T-helper 1 cell treated with Interleukin-12 subunit alpha and Interleukin-12 subunit beta and Interleukin-4 antibody, amounts not matched to agents 30 μg/mL and 1 μg/mL, for 36 hours (primary cell): ENCODE measurements around the gene ZNF423.

Source experiments
- H3K27ac Mint-ChIP-seq: one replicate; pipeline ENCODE4 v1.8.0; 2021; ENCODE audit warnings: mild to moderate bottlenecking, mixed read lengths
- H3K27me3 Mint-ChIP-seq: one replicate; pipeline ENCODE4 v1.8.0; 2021; ENCODE audit warnings: low read depth, mixed read lengths
- H3K36me3 Mint-ChIP-seq: one replicate; pipeline ENCODE4 v1.8.0; 2021; ENCODE audit warnings: low read depth, mixed read lengths
- H3K4me1 Mint-ChIP-seq: one replicate; pipeline ENCODE4 v1.8.0; 2021; ENCODE audit warnings: low read depth, mixed read lengths
- H3K4me3 Mint-ChIP-seq: one replicate; pipeline ENCODE4 v1.8.0; 2021; ENCODE audit warnings: mild to moderate bottlenecking, moderate library complexity, mixed read lengths
- H3K9me3 Mint-ChIP-seq: one replicate; pipeline ENCODE4 v1.8.0; 2021; ENCODE audit warnings: mixed read lengths

Gene ZNF423

DNA sequence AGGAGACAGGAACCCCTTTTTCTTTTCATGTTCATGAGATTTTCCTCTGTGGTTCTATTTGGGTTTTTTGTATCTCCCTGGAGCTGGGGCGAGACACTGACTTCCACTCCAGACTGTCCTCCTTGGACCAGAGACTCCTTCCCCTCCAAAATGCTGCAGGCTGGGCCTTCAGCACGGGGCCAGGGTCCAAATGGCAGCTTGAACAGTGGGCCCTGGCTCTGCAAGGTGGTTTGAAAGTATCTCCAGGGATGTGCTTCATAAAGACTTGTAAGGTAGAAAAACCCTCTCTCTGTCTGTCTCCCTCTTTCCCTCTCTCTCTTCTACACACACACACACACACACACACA, 236.1 kb downstream of the ZNF423 start:
- Mint-ChIP-seq H3K36me3 (no peaks in the 10 kb centered on the region), H3K27ac (no peak overlapping the region)

DNA sequence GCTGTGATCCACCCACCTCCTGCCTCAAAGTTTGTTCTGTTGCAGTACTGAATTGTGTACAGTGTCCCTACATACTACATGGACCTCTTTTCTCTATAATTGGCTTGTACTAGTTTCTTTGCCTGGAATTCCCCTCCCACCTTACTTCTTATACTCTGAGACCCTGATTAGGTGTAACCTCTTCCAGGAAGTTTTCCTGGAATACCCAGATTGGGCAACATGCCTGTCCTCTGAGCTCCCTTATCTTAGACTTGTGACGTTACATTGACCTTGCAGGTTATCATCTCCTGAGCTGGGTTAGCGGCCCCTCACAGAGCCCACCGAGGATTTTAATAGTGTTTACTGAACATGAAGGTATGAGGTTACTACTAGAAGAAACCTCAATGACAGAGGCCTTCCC, 237.0 kb downstream of the ZNF423 start:
- H3K4me3 Mint-ChIP-seq: no peak overlapping the region
- no peaks in the 10 kb centered on the region for H3K9me3 Mint-ChIP-seq
- H3K4me1 Mint-ChIP-seq: no peaks in the 10 kb centered on the region
- no peaks in the 10 kb centered on the region for H3K36me3 Mint-ChIP-seq
- H3K27me3 Mint-ChIP-seq: no peaks in the 10 kb centered on the region
- no peak overlapping the region for H3K27ac Mint-ChIP-seq

More for the DNA sequence above, 236.1 kb downstream of the ZNF423 start:
- Mint-ChIP-seq H3K4me1 (no peaks in the 10 kb centered on the region), H3K27me3 (no peaks in the 10 kb centered on the region), H3K9me3 (no peaks in the 10 kb centered on the region), H3K4me3 (no peak overlapping the region)

GRCh38 chr16:49617710-49618330, 238.1 kb downstream of the ZNF423 start:
- Mint-ChIP-seq H3K4me1 (no peaks in the 10 kb centered on the region), H3K4me3 (no peak overlapping the region), H3K9me3 (no peaks in the 10 kb centered on the region), H3K27ac (no peak overlapping the region), H3K27me3 (no peaks in the 10 kb centered on the region), H3K36me3 (no peaks in the 10 kb centered on the region)

- no peaks in the 10 kb centered on the region for H3K36me3 Mint-ChIP-seq
- no peaks in the 10 kb centered on the region for H3K27me3 Mint-ChIP-seq
- no peak overlapping the region for H3K4me3 Mint-ChIP-seq
- H3K4me1 Mint-ChIP-seq: no peaks in the 10 kb centered on the region
- H3K27ac Mint-ChIP-seq: no peak overlapping the region
- no peaks in the 10 kb centered on the region for H3K9me3 Mint-ChIP-seq
These were observed 238.8 kb downstream of the ZNF423 start for GRCh38 chr16:49617016-49617629.

GRCh38 chr16:49615576-49615975, 240.3 kb downstream of the ZNF423 start:
- peaks cover 10% of the 10 kb centered on the region for H3K27me3 Mint-ChIP-seq
- no peaks in the 10 kb centered on the region for H3K9me3 Mint-ChIP-seq
- H3K36me3 Mint-ChIP-seq: no peaks in the 10 kb centered on the region
- no peaks in the 10 kb centered on the region for H3K4me1 Mint-ChIP-seq
- no peak overlapping the region for H3K4me3 Mint-ChIP-seq
- no peak overlapping the region for H3K27ac Mint-ChIP-seq

DNA sequence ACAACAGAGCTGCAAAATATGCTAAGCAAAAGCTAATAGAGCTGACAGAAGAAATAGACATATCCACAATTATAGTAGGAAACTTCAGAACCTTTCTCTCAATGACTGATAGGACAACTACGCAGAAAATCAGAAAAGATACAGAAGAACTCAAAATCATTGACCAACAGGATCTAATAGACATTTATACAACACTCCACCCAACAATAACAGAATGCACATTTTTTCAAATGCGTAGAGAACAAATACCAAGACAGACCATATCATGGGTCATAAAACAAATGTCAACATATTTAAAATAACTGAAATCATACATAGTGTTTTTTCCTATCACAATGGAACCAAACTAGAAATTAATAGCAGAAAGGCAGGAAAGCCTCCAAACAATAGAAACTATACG, 244.9 kb downstream of the ZNF423 start:
- Mint-ChIP-seq H3K4me1 (no peaks in the 10 kb centered on the region), H3K27ac (no peak overlapping the region), H3K9me3 (no peaks in the 10 kb centered on the region), H3K4me3 (no peak overlapping the region), H3K27me3 (peaks cover 18% of the 10 kb centered on the region), H3K36me3 (no peaks in the 10 kb centered on the region)

DNA sequence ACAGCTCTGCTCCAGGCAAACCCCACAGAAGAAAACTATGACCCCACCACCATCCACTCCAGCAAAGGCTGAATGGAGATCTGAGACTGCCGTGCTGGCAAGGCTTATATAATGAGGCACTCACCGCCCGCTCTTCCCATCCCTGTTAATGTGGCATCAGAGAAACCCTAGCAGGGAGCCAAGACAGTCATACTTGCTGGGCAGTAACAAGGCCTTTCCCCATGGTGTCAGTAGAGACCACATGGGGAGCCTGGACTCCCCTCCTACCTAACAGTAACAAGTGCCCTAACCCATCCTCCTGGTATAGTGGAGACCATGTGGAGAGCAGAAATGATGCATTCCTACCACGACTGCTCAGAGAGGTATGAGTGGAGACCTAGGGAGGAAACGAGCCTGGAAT, 247.1 kb downstream of the ZNF423 start:
- Mint-ChIP-seq H3K9me3 (no peaks in the 10 kb centered on the region), H3K27me3 (peaks cover 18% of the 10 kb centered on the region), H3K4me3 (no peak overlapping the region), H3K27ac (no peak overlapping the region), H3K4me1 (no peaks in the 10 kb centered on the region), H3K36me3 (no peaks in the 10 kb centered on the region)

DNA sequence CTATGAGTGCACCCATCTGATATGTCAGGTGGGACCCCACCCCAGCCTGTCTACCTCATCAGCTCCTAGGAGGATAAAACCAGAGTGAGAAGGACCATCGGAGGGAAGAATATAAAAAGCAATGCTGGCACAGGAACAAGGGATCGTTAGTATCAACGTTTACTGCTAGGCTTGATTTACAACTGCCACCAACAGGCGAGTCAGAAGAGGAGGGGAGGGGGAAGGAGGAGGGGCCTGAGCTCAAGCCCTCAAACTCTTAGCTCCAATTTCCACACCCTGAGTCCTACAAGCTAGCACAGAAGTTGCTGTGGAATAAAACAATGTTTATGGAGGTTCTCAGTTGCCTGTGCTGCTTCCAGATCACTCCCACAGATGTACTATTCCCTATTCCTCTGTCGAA, 247.8 kb downstream of the ZNF423 start:
- Mint-ChIP-seq H3K27me3 (peaks cover 18% of the 10 kb centered on the region), H3K4me1 (no peaks in the 10 kb centered on the region), H3K4me3 (no peak overlapping the region), H3K9me3 (no peaks in the 10 kb centered on the region), H3K36me3 (no peaks in the 10 kb centered on the region), H3K27ac (no peak overlapping the region)

DNA sequence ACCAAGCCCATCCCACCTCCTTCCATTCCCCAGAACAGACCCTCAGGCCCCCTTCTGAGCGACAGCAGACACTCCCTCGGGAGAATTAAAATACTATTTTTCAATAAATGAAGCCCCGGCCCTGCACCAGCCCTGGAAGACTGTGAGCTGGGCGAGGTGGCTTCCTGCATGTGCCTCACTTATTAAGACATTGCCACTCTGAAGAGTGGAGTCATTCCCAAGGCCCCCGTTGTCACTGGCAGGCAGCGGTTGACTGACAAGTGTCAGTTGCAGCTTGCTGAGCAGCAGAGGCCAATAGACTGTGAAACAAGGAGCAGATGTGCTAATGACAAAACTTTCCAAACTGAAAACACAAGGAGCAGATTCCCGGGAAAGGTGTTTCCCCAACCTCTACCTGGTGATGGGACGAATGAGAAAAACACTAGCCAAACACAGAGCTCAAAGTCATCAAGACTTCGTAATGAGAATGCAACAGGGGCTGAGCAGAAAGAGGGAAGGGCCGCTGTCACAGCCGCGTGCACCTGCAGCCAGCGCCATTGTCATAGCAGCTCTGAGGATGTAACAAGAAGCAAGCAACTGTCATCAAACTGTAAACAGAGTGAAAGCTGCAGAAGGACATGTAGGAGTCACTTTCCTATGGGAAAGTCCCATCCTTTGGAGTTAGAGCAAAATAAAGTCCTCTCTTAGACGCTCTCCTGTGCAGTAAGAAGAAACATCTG, 250.2 kb downstream of the ZNF423 start:
- no peaks in the 10 kb centered on the region for H3K36me3 Mint-ChIP-seq
- H3K4me1 Mint-ChIP-seq: no peaks in the 10 kb centered on the region
- H3K27ac Mint-ChIP-seq: no peak overlapping the region

DNA sequence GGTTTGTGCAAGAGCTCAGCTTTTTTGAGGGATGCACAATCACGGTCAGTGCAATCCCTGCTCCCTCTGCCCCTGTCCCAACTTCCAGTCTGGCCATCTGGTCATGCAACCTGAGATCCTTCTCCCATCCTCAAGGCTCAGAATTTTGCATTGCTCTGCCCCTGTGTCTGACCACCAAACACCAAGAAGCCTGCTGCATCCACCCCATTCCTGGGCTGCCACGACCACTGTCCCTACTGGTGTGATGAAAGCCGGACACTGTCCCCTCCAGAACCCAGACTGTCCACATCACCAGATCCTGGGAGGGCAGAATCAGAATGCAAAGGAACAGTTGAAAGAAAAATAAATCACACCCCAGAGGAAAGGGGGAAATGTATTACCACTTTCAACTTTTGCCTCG, 251.3 kb downstream of the ZNF423 start:
- Mint-ChIP-seq H3K4me1 (no peaks in the 10 kb centered on the region), H3K9me3 (no peaks in the 10 kb centered on the region), H3K4me3 (no peak overlapping the region), H3K27ac (no peak overlapping the region), H3K27me3 (peaks cover 5% of the 10 kb centered on the region), H3K36me3 (no peaks in the 10 kb centered on the region)

More for the DNA sequence above, 250.2 kb downstream of the ZNF423 start:
- Mint-ChIP-seq H3K9me3 (no peaks in the 10 kb centered on the region), H3K27me3 (peaks cover 9% of the 10 kb centered on the region), H3K4me3 (no peak overlapping the region)

GRCh38 chr16:49603956-49604355, 252.0 kb downstream of the ZNF423 start:
- H3K4me3 Mint-ChIP-seq: no peak overlapping the region
- H3K36me3 Mint-ChIP-seq: no peaks in the 10 kb centered on the region
- no peak overlapping the region for H3K27ac Mint-ChIP-seq
- H3K4me1 Mint-ChIP-seq: no peaks in the 10 kb centered on the region
- H3K9me3 Mint-ChIP-seq: no peaks in the 10 kb centered on the region
- H3K27me3 Mint-ChIP-seq: no peaks in the 10 kb centered on the region

- no peak overlapping the region for H3K27ac Mint-ChIP-seq
- no peak overlapping the region for H3K4me3 Mint-ChIP-seq
- H3K4me1 Mint-ChIP-seq: no peaks in the 10 kb centered on the region
- no peaks in the 10 kb centered on the region for H3K36me3 Mint-ChIP-seq
- no peaks in the 10 kb centered on the region for H3K27me3 Mint-ChIP-seq
- H3K9me3 Mint-ChIP-seq: no peaks in the 10 kb centered on the region
These were observed 253.0 kb downstream of the ZNF423 start for GRCh38 chr16:49602976-49603310.

- H3K4me3 Mint-ChIP-seq: no peak overlapping the region
- no peak overlapping the region for H3K27ac Mint-ChIP-seq
- no peaks in the 10 kb centered on the region for H3K4me1 Mint-ChIP-seq
- H3K9me3 Mint-ChIP-seq: no peaks in the 10 kb centered on the region
- no peaks in the 10 kb centered on the region for H3K27me3 Mint-ChIP-seq
- no peaks in the 10 kb centered on the region for H3K36me3 Mint-ChIP-seq
These were observed 253.5 kb downstream of the ZNF423 start for GRCh38 chr16:49602201-49602975.

DNA sequence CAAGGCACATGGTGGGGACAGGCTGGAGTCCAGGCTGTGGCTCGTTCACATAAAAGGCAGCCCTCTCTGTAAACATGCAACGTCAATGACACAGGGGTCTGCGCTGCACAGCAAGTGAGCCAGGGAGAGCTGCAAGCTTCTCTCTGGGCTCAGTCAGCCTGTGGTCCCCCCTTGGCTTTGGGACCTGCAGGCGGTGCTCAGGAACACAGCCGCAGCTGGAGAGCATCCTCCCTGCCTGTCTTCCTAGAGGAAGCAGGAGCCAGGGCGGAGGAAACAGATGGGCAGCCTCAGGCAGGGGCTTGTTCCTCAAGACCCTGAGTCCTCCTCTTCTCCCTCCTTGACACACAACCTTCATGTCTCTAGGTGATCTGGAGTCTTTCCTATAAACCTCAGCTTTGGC, 254.3 kb downstream of the ZNF423 start:
- Mint-ChIP-seq H3K27ac (no peak overlapping the region), H3K9me3 (no peaks in the 10 kb centered on the region), H3K4me1 (no peaks in the 10 kb centered on the region), H3K27me3 (no peaks in the 10 kb centered on the region), H3K4me3 (no peak overlapping the region), H3K36me3 (no peaks in the 10 kb centered on the region)

DNA sequence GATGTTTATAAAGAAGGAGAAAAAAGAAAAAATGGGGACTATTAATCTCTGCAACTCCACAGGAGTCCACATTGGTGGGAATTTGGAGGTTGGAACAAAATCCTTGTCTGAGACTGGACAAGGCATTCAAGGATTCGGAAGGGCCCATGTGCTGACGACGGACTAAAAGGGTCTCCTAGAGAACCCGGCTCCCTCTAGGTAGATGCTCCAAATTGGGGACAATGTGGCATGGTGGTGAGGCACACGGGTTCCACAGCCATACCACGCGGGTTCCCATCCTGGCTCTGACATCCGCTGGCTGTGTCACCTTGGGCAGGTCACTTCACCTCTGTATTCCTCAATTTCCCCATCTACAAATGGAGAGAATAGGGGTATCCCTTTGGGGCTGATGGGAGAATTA, 254.9 kb downstream of the ZNF423 start:
- H3K27me3 Mint-ChIP-seq: peaks cover 3% of the 10 kb centered on the region
- no peaks in the 10 kb centered on the region for H3K36me3 Mint-ChIP-seq
- H3K4me1 Mint-ChIP-seq: no peaks in the 10 kb centered on the region
- H3K4me3 Mint-ChIP-seq: no peak overlapping the region
- H3K27ac Mint-ChIP-seq: no peak overlapping the region
- H3K9me3 Mint-ChIP-seq: no peaks in the 10 kb centered on the region
